H9 (cell line): ENCODE results near the gene PDLIM7. TPM values are rescaled to one million over a fixed set of nuclear protein-coding genes. Genes with fewer than 3 reads are reported as not detected.
"Not testable (repeated sequence)": the region's sequence is repeated elsewhere in the genome, so short reads cannot be mapped to it uniquely, and the experiment has no call there.

Experiments
- DNase-seq: peaks from one replicate; pipeline ENCODE4 v3.0.0-alpha.2; 2017
- H2AFZ ChIP-seq: one replicate; pipeline ENCODE4 v1.6.1; 2013; ENCODE audit warnings: mild to moderate bottlenecking, low read length, control low read depth, moderate library complexity
- H2AK5ac ChIP-seq: 2 replicates; pipeline ENCODE4 v1.6.1; 2013; ENCODE audit warnings: low read length, control low read depth, mixed read lengths; ENCODE audit not compliant: insufficient read length
- H2BK120ac ChIP-seq: one replicate; pipeline ENCODE4 v1.6.1; 2013; ENCODE audit warnings: low read depth, mild to moderate bottlenecking, low read length, control low read depth, inconsistent platforms; ENCODE audit not compliant: poor library complexity, severe bottlenecking
- H2BK12ac ChIP-seq: 2 replicates; pipeline ENCODE4 v1.6.1; 2013; ENCODE audit warnings: low read length, control low read depth, mixed read lengths, low read depth; ENCODE audit not compliant: insufficient read length
- H2BK15ac ChIP-seq: 2 replicates; pipeline ENCODE4 v1.6.1; 2013; ENCODE audit warnings: low read depth, low read length, control low read depth
- H2BK20ac ChIP-seq: one replicate; pipeline ENCODE4 v1.6.1; 2013; ENCODE audit warnings: low read depth, mild to moderate bottlenecking, low read length, control low read depth, inconsistent platforms; ENCODE audit not compliant: poor library complexity, severe bottlenecking
- H2BK5ac ChIP-seq: 2 replicates; pipeline ENCODE4 v1.6.1; 2013; ENCODE audit warnings: low read length, control low read depth, mixed read lengths; ENCODE audit not compliant: insufficient read length
- H3K14ac ChIP-seq: 2 replicates; pipeline ENCODE4 v1.6.1; 2013; ENCODE audit warnings: low read length, control low read depth; ENCODE audit not compliant: insufficient read depth
- H3K18ac ChIP-seq: 2 replicates; pipeline ENCODE4 v1.6.1; 2013; ENCODE audit warnings: low read depth, mild to moderate bottlenecking, mixed read lengths, low read length, control low read depth; ENCODE audit not compliant: insufficient read length
- H3K23ac ChIP-seq: 2 replicates; pipeline ENCODE4 v1.6.1; 2013; ENCODE audit warnings: low read length, control low read depth, mixed read lengths, low read depth; ENCODE audit not compliant: insufficient read length
- H3K23me2 ChIP-seq: 2 replicates; pipeline ENCODE4 v1.6.1; 2013; ENCODE audit warnings: low read depth, mild to moderate bottlenecking, mixed read lengths, low read length, control low read depth; ENCODE audit not compliant: insufficient read length, poor library complexity, severe bottlenecking
- H3K27ac ChIP-seq: 2 replicates; pipeline ENCODE4 v1.5.1; 2013; ENCODE audit warnings: low read length, control low read depth, mixed read lengths, low read depth; ENCODE audit not compliant: insufficient read length
- H3K27me3 ChIP-seq: 2 replicates; pipeline ENCODE4 v1.6.1; 2013; ENCODE audit warnings: low read length, control low read depth, inconsistent platforms; ENCODE audit not compliant: insufficient read depth
- H3K4ac ChIP-seq: 2 replicates; pipeline ENCODE4 v1.6.1; 2013; ENCODE audit warnings: low read depth, mild to moderate bottlenecking, control low read depth, inconsistent platforms, low read length, moderate library complexity
- H3K4me1 ChIP-seq: 2 replicates; pipeline ENCODE4 v1.6.1; 2013; ENCODE audit warnings: low read length, control low read depth, inconsistent platforms; ENCODE audit not compliant: insufficient read depth
- H3K4me2 ChIP-seq: 2 replicates; pipeline ENCODE4 v1.6.1; 2013; ENCODE audit warnings: low read length, control low read depth, mixed read lengths; ENCODE audit not compliant: insufficient read length, insufficient read depth
- H3K56ac ChIP-seq: 2 replicates; pipeline ENCODE4 v1.6.1; 2013; ENCODE audit warnings: low read depth, mild to moderate bottlenecking, mixed read lengths, low read length, control low read depth; ENCODE audit not compliant: insufficient read length
- H3K79me1 ChIP-seq: 2 replicates; pipeline ENCODE4 v1.6.1; 2013; ENCODE audit warnings: low read depth, mild to moderate bottlenecking, moderate library complexity, low read length, control low read depth, inconsistent platforms; ENCODE audit not compliant: insufficient read depth, poor library complexity, severe bottlenecking
- H3K79me2 ChIP-seq: 2 replicates; pipeline ENCODE4 v1.6.1; 2013; ENCODE audit warnings: low read length, control low read depth, inconsistent platforms; ENCODE audit not compliant: insufficient read depth
- H3K9ac ChIP-seq: 2 replicates; pipeline ENCODE4 v1.6.1; 2013; ENCODE audit warnings: low read length, control low read depth, mixed read lengths; ENCODE audit not compliant: insufficient read length; ENCODE audit errors: extremely low read depth
- H3K9me3 ChIP-seq: one replicate; pipeline ENCODE4 v1.6.1; 2013; ENCODE audit warnings: low read depth, low read length, inconsistent platforms; ENCODE audit not compliant: control insufficient read depth
- H3T11ph ChIP-seq: one replicate; pipeline ENCODE4 v1.6.1; 2013; ENCODE audit warnings: mild to moderate bottlenecking, low read length, control low read depth, inconsistent platforms
- H4K20me1 ChIP-seq: one replicate; pipeline ENCODE4 v1.6.1; 2013; ENCODE audit not compliant: control insufficient read depth, insufficient read length, insufficient read depth
- H4K5ac ChIP-seq: 2 replicates; pipeline ENCODE4 v1.6.1; 2013; ENCODE audit warnings: low read depth, mild to moderate bottlenecking, mixed read lengths, low read length, control low read depth; ENCODE audit not compliant: insufficient read length
- H4K8ac ChIP-seq: replicated peaks from 2 replicates; pipeline ENCODE4 v1.6.1; 2013; ENCODE audit warnings: low read length, control low read depth, mixed read lengths, low read depth; ENCODE audit not compliant: insufficient read length
- H4K91ac ChIP-seq: 2 replicates; pipeline ENCODE4 v1.6.1; 2013; ENCODE audit warnings: low read depth, mild to moderate bottlenecking, moderate library complexity, mixed read lengths, low read length, control low read depth; ENCODE audit not compliant: insufficient read length
- H3K27ac Mint-ChIP-seq, 3 experiments: 2 replicates in 2 of 3; 3 replicates in 1 of 3; pipeline ENCODE4 v1.8.0; 2020 to 2021; ENCODE audit warnings: mixed read lengths in 3 of 3, mild to moderate bottlenecking in 1 of 3, moderate library complexity in 1 of 3
- H3K27me3 Mint-ChIP-seq: 2 replicates; pipeline ENCODE4 v1.8.0; 2021; ENCODE audit warnings: low read depth, mild to moderate bottlenecking, moderate library complexity, mixed read lengths
- H3K36me3 Mint-ChIP-seq, 3 experiments: 2 replicates in 2 of 3; 3 replicates in 1 of 3; pipeline ENCODE4 v1.8.0; 2020 to 2021; ENCODE audit warnings: low read depth in 3 of 3, mixed read lengths in 3 of 3; ENCODE audit not compliant: insufficient read depth in 1 of 3
- H3K4me1 Mint-ChIP-seq, 2 experiments: 2 replicates each; pipeline ENCODE4 v1.8.0; 2020; ENCODE audit warnings: mixed read lengths in 2 of 2
- H3K4me3 Mint-ChIP-seq, 2 experiments: 2 replicates in 1 of 2; 3 replicates in 1 of 2; pipeline ENCODE4 v1.8.0; 2020 to 2021; ENCODE audit warnings: mild to moderate bottlenecking in 2 of 2, mixed read lengths in 2 of 2, moderate library complexity in 1 of 2
- H3K9me3 Mint-ChIP-seq, 2 experiments: 2 replicates in 1 of 2; 3 replicates in 1 of 2; pipeline ENCODE4 v1.8.0; 2020; ENCODE audit warnings: mild to moderate bottlenecking in 2 of 2, mixed read lengths in 2 of 2, moderate library complexity in 1 of 2
- WGBS: extraction: QIAGEN DNeasy Blood & Tissue Kit; methylation state at CpG from one replicate; pipeline ENCODE4 v1.1.7; 2013; ENCODE audit warnings: missing lambda C conversion rate, low lambda C conversion rate, mixed read lengths; ENCODE audit not compliant: insufficient read length; ENCODE audit errors: extremely low coverage; 5-methylcytosine and 5-hydroxymethylcytosine counted together
- total RNA-seq: library from RNA; stranded (reverse); gene quantifications from 2 replicates; pipeline ENCODE4 v1.2.1, GENCODE V29; 2021
- TF ChIP-seq, protein P1 (sequence below): fragments of 200-600 bp; sonication (generic); conservative IDR thresholded peaks from 3 replicates; pipeline ENCODE4 v1.8.0; 2021; ENCODE audit warnings: antibody characterized with exemption, mild to moderate bottlenecking

PDLIM7 gene
- total RNA-seq, 1 experiment from 2014 or later: 137 TPM

DNA sequence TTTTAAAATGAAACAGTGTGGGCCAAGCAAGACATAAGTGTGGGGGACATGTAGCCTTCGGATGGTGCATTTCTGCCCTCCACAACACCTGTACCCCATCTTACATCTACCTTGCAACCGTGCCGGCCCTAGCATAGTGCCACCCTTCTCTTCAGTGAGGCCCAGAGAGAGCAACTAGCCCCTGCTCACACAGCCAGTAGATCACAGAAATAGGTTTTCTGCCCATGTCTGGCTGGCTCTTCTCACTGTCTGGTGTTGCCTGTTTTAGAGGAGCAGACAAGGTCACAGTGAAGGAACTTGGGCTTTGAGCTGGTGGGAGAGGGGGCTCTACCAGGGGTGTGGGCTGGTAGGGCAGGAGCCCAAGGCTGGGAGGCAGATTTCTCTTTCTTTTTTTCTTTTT, 11.1 kb downstream of the PDLIM7 start:
- Mint-ChIP-seq H3K4me3 (no peak overlapping the region), H3K4me1 (peaks cover 2 to 10% of the 10 kb centered on the region in 2 experiments; a peak in 3 of 4 replicates), H3K27ac (no peak overlapping the region; a peak in 2 of 7 replicates), H3K27me3 (no peaks in the 10 kb centered on the region; the same call in none of the 2 replicates), H3K9me3 (no peaks in the 10 kb centered on the region; a peak in 1 of 5 replicates), H3K36me3 (peaks cover 43 to 89% (median 87%) of the 10 kb centered on the region in 3 experiments)
- Histone ChIP-seq H3K27me3 (no peaks in the 10 kb centered on the region), H2AFZ (no peak overlapping the region), H2BK120ac (no peak overlapping the region), H3K4me2 (no peak overlapping the region), H3K23me2 (no peaks in the 10 kb centered on the region), H3K56ac (no peak overlapping the region), H3K18ac (no peak overlapping the region), H2BK15ac (no peak overlapping the region), H3K9me3 (no peaks in the 10 kb centered on the region), H4K8ac (no peak overlapping the region), H3K79me2 (no peaks in the 10 kb centered on the region), H2BK12ac (no peak overlapping the region), H3K4ac (no peak overlapping the region), H3K4me1 (no peaks in the 10 kb centered on the region; the same call in 1 of the 2 replicates), H3K9ac (no peak overlapping the region), H3K14ac (no peak overlapping the region), H3T11ph (no peak overlapping the region), H3K79me1 (no peaks in the 10 kb centered on the region), H2AK5ac (no peak overlapping the region), H2BK5ac (no peak overlapping the region), H4K20me1 (no peaks in the 10 kb centered on the region), H4K91ac (no peak overlapping the region), H3K27ac (no peak overlapping the region), H3K23ac (no peak overlapping the region), H4K5ac (no peak overlapping the region), H2BK20ac (no peak overlapping the region)
- DNase-seq: no peak
- WGBS: no CpG with 5 or more reads among the region's 3 CpGs
- TF ChIP-seq, protein P1, sequence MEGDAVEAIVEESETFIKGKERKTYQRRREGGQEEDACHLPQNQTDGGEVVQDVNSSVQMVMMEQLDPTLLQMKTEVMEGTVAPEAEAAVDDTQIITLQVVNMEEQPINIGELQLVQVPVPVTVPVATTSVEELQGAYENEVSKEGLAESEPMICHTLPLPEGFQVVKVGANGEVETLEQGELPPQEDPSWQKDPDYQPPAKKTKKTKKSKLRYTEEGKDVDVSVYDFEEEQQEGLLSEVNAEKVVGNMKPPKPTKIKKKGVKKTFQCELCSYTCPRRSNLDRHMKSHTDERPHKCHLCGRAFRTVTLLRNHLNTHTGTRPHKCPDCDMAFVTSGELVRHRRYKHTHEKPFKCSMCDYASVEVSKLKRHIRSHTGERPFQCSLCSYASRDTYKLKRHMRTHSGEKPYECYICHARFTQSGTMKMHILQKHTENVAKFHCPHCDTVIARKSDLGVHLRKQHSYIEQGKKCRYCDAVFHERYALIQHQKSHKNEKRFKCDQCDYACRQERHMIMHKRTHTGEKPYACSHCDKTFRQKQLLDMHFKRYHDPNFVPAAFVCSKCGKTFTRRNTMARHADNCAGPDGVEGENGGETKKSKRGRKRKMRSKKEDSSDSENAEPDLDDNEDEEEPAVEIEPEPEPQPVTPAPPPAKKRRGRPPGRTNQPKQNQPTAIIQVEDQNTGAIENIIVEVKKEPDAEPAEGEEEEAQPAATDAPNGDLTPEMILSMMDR: no peak

DNA sequence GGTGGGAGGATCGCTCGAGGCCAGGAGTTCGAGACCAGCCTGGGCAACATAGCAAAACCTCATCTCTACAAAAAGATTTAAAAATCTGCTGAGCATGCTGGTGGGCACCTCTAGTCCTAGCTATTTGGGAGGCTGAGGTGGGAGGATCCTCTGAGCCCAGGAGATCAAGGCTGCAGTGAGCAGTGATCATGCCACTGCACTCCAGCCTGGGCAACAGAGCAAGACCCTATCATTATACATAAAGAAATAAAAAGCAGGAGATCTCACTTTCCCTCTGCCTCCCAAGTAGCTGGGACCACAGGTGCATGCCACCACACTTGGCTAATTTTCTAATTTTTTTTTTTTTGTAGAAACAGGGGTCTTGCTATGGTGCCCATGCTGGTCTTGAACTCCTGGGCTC, 11.7 kb downstream of the PDLIM7 start:
- not testable (repeated sequence) for DNase-seq, H3K27me3 Mint-ChIP-seq

More for the DNA sequence above, 11.7 kb downstream of the PDLIM7 start:
- not testable (repeated sequence) for H3K27ac Mint-ChIP-seq, H3T11ph ChIP-seq, H3K4me1 Mint-ChIP-seq, H2BK12ac ChIP-seq, H3K4ac ChIP-seq, H2AK5ac ChIP-seq, H3K9me3 ChIP-seq, H3K18ac ChIP-seq, H3K9me3 Mint-ChIP-seq, H3K27me3 ChIP-seq, H3K27ac ChIP-seq, H4K8ac ChIP-seq, H3K9ac ChIP-seq, H2AFZ ChIP-seq, H2BK15ac ChIP-seq, H2BK120ac ChIP-seq, H3K23ac ChIP-seq, H3K14ac ChIP-seq, H3K4me3 Mint-ChIP-seq, H3K4me1 ChIP-seq, H3K56ac ChIP-seq, H3K79me2 ChIP-seq, H3K4me2 ChIP-seq, H4K91ac ChIP-seq, H3K23me2 ChIP-seq, H2BK5ac ChIP-seq, H3K79me1 ChIP-seq, H4K20me1 ChIP-seq, H4K5ac ChIP-seq, H2BK20ac ChIP-seq
- WGBS: no CpG with 5 or more reads among the region's 3 CpGs
- H3K36me3 Mint-ChIP-seq: peaks cover 40 to 84% (median 82%) of the 10 kb centered on the region in 3 experiments
